Peyer's patch (tissue), 4 donors: Measurements from ENCODE around the gene CLCN1.

Experiments
- CTCF ChIP-seq, 6 experiments: fragments of 450-650 bp in 4 of 6; fragments of 200-600 bp in 2 of 6; sonication (generic) in 1 of 6; IDR thresholded peaks; one replicate each; pipeline ENCODE4 v1.5.1; 2017 to 2019; ENCODE audit warnings: antibody characterized with exemption in 6 of 6, mild to moderate bottlenecking in 3 of 6, moderate library complexity in 1 of 6
- POLR2A ChIP-seq, 2 donors: fragments of 450-650 bp; IDR thresholded peaks; one replicate each; pipeline ENCODE4 v1.5.1; 2017; ENCODE audit warnings: antibody characterized with exemption in 2 of 2, mild to moderate bottlenecking in 2 of 2, moderate library complexity in 2 of 2

DNA sequence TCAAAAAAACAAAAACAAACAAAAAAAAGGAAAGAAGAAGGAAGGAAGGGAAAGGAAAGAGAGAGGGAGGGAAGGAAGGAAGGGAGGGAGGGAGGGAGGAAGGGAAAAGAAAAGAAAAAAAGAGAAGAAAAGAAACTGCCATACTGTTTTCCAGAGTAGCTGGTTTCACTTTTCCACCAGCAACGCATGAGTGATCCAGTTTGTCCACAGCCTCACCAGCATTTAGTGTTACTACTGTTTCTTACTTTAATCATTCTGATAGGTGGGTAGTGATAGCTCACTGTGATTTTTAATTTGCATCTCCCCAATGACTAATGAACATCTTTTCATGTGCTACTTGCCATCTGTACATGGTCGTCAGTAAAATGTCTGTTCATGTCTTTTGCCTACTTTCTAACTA, 43.0 kb upstream of the CLCN1 start:
- TF ChIP-seq POLR2A (IDR thresholded peaks at IDR 0.05) (no peak), CTCF (IDR thresholded peaks at IDR 0.05) (no peak)
